OCI-M1 (cell line): ENCODE measurements around the gene CCNI.

Source experiments
- DNase-seq: peaks from one replicate; lab custom pipeline; 2025; lab: John Stamatoyannopoulos, UW

The CCNI gene

DNA sequence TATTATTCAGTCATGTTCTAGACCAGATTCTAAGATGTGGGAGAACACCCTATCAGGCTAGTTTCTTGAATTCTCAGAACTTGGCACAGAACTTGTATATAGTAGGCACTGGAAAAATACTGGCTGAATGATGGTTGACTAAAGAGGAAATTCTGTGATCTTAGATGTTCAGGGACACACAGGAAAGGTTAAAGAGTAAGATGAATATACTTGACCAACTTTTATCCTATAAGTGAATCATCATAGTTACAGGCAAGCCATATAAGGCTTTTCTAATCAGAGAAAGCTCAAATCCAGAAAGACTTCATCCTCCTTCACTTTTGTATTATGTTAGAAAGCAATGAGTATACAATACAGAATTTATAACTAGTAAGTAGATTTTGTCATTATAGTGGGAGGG lies 72.4 kb downstream of the CCNI start:
- DNase-seq, result no peak

DNA sequence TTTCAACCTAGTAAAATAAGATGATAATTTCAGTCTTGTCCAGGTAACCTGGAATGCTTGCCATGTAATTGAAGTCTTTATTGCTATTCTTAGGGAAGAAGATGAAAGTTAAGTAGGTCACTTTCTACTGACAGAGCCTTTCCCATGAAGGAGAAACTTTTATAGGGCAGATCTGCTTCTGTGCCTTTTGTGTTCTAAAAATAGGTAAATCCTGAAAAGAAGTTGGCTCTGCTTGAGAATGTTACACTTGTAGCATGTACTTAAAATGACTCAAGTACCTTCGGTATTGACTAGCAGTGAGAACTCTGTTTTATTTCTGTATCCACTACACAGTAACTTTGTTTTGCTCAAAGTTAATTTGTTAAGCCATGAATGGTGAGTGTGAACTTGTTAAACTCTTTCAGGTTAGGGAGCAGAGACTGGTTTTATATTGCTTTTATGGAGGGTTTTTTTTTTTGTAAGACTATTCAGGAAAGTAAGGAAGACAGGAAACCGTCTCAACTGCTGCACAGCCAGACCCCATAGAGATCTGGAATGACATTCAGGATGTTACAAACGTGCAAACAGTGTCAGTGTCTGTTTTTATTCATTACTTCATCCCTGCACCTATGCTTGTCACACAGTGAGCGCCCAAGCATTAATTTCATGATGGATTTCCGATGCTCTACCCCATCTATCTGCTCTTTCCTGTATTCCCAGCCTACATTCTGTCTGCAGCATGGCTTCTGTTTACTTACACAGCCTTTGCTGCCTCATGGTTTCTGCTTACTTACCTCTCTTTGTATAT lies 73.3 kb downstream of the CCNI start:
- DNase-seq, result no peak

GRCh38 chr4:77001907-77002306 lies 73.9 kb downstream of the CCNI start:
- no peak for DNase-seq

GRCh38 chr4:76998251-76998901 lies 77.4 kb downstream of the CCNI start:
- no peak for DNase-seq

DNA sequence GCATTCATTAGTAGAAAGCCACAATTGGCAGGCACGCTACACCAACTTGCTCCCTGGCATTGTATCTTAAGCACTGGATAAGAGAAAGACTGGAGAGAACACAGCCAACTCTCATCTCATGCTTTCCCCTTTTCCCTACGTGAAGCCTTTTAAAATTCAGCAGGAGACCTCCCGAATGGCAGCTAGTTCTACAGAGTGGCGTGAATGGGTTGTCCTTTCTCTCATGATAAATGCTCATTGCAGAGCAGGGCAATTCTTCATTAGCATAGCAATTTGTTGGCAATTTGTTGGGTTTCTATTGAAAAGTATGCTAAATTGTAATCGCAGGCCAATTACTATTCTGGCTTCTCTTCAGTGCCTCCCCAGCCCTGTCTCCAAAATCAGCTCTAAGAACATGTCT lies 78.3 kb downstream of the CCNI start:
- DNase-seq, result no peak
